Epithelial cell of proximal tubule (primary cell): ENCODE results near the gene KIRREL3. TPM values are rescaled to one million over a fixed set of nuclear protein-coding genes. Genes with fewer than 3 reads are reported as not detected.

Source experiments
- DNase-seq: peaks from one replicate; pipeline ENCODE4 v3.0.0-alpha.2; 2011; ENCODE audit warnings: low read depth
- H3K4me3 ChIP-seq: 2 replicates; pipeline ENCODE4 v1.5.1; 2011; ENCODE audit warnings: low read depth, mild to moderate bottlenecking, low read length
- CTCF ChIP-seq: conservative IDR thresholded peaks from 2 replicates; pipeline ENCODE4 v1.5.1; 2012; ENCODE audit warnings: low read depth, mild to moderate bottlenecking, low read length
- total RNA-seq: library from RNA; depleted of rRNA; stranded (reverse); fragments of >200 nt; gene quantifications from 2 replicates; pipeline ENCODE4 v1.2.3, GENCODE V29; 2015

The KIRREL3 gene
- total RNA-seq, 1 donor from 2014 or later = 5.1 TPM

DNA sequence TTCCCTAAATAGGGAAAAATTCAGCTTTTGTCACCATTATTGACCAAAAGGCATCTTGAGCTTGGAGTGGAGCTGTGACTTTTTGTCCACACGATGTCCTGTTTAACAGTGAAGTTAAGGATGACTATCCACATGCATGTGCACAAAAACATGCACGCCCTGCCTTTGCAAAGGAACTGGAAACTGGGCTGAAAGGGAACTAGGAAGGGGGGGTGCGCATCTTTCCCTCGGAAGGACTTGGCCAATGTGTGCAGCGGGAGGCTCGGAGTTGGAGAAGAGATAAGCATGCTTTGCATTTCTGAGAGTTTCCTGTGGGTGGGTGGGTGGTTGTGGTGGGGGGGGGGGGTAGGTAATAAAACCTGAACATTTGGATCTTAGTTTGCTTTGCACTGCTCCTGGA lies 411 bp upstream of the KIRREL3 start:
- peak overlapping the region; percentile 68 for H3K4me3 ChIP-seq
- no peak for DNase-seq
- no peak for TF ChIP-seq CTCF

DNA sequence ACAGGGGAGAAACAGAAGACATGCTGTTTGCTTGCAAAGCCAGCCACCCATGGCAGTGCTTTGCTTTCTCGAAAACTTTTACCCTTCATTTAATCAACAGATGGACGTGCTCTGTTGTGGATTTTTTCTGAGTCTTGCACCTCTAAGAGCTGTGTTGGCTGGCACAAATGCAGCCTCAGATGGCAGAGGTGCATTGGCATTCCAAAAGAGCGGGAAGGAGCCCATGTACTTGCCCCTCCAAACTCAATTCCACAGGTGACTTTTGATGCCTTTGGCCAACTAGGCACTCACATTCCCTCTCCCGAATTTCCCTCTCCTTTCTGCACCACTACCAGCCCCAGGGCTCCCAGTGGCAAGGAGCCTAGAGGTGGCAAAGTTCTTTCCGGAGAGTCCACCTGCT lies 1.2 kb downstream of the KIRREL3 start:
- no peak for TF ChIP-seq CTCF
- no peak overlapping the region for H3K4me3 ChIP-seq
- DNase-seq = no peak

GRCh38 chr11:126997641-126998040 lies 2.9 kb downstream of the KIRREL3 start:
- no peak for DNase-seq
- TF ChIP-seq CTCF = no peak
- no peak overlapping the region for H3K4me3 ChIP-seq

DNA sequence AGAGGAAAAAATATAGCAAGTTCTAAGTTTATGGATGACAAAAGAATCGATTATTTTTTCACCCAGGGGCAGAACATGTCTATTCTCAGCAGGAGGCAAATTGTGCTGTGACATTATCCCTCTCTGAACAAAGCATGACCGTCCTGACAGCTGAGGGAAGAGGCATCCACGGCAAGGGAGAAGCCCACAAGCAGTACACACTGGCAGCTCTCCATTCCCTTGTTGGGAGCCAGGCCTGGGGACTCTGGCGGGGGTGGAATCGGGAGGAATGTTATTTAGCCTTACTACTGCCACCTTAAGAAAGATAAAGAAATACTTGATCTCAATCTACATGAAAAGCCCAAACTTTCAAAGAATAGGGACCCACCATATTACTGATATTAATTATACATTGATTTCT lies 3.4 kb downstream of the KIRREL3 start:
- no peak for TF ChIP-seq CTCF
- no peak for DNase-seq
- no peak overlapping the region for H3K4me3 ChIP-seq

GRCh38 chr11:126996036-126996804 lies 4.3 kb downstream of the KIRREL3 start:
- no peak for DNase-seq
- no peak overlapping the region for H3K4me3 ChIP-seq
- no peak for TF ChIP-seq CTCF

GRCh38 chr11:126993599-126993998 lies 7.0 kb downstream of the KIRREL3 start:
- no peak for TF ChIP-seq CTCF
- H3K4me3 ChIP-seq = no peak overlapping the region
- no peak for DNase-seq

- no peak for TF ChIP-seq CTCF
- peak; percentile 75 for DNase-seq
- no peak overlapping the region for H3K4me3 ChIP-seq
These were observed 7.8 kb downstream of the KIRREL3 start for GRCh38 chr11:126992804-126993111.
